SK-N-SH (cell line): ENCODE measurements around the gene MAPK8IP1. TPM values are rescaled to one million over a fixed set of nuclear protein-coding genes. Genes with fewer than 3 reads are reported as not detected.

Source experiments
- CTCF ChIA-PET: fragments of 300-600, 350-600 bp; formaldehyde crosslinking; extraction: SDS; loops from one replicate; lab custom pipeline; 2021; lab: Yijun Ruan, JAX
- POLR2A ChIA-PET: fragments of 350-600 bp; sonication (Branson Sonifier 250); formaldehyde crosslinking; extraction: SDS; loops from one replicate; lab custom pipeline; 2020; ENCODE audit warnings: antibody characterized with exemption, inconsistent platforms; lab: Yijun Ruan, JAX
- DNase-seq: peaks from one replicate; pipeline ENCODE4 v3.0.0; 2012
- H2AFZ ChIP-seq: fragments of 200-600 bp; sonication (generic); 2 replicates; pipeline ENCODE4 v1.8.1; 2016; ENCODE audit warnings: antibody characterized with exemption, mild to moderate bottlenecking, low read depth
- H3F3A ChIP-seq: fragments of 200-600 bp; sonication (generic); replicated peaks from 2 replicates; pipeline ENCODE3; 2016; ENCODE audit warnings: antibody characterized with exemption, mild to moderate bottlenecking; ENCODE audit not compliant: insufficient read depth
- H3K27ac ChIP-seq, 2 experiments: fragments of 200-500 bp in 1 of 2; fragments of 200-600 bp in 1 of 2; sonication (Bioruptor generic) in 1 of 2; sonication (generic), shearing (Covaris generic) in 1 of 2; 2 replicates each; pipeline versions ENCODE4 v1.5.1 to v1.6.1; 2014 to 2016; ENCODE audit warnings: low read depth in 2 of 2, inconsistent platforms in 1 of 2, low read length in 1 of 2, mild to moderate bottlenecking in 1 of 2, mixed read lengths in 1 of 2
- H3K27me3 ChIP-seq: fragments of 200-600 bp; sonication (generic), shearing (Covaris generic); 2 replicates; pipeline ENCODE4 v1.6.1; 2016; ENCODE audit warnings: mixed run types; ENCODE audit not compliant: insufficient read depth
- H3K36me3 ChIP-seq, 2 experiments: fragments of 200-500 bp in 1 of 2; fragments of 200-600 bp in 1 of 2; sonication (Bioruptor generic) in 1 of 2; sonication (generic) in 1 of 2; replicated peaks in 1 of 2; 2 replicates each; pipeline versions ENCODE3 to v1.5.1; 2014 to 2016; ENCODE audit warnings: low read length in 1 of 2, mild to moderate bottlenecking in 1 of 2; ENCODE audit not compliant: insufficient read depth in 2 of 2, control insufficient read depth in 1 of 2
- H3K4me1 ChIP-seq, 2 experiments: fragments of 200-500 bp in 1 of 2; fragments of 200-600 bp in 1 of 2; sonication (Bioruptor generic) in 1 of 2; sonication (generic), shearing (Covaris generic) in 1 of 2; 2 replicates each; pipeline versions ENCODE4 v1.5.1 to v1.6.1; 2014 to 2016; ENCODE audit warnings: low read depth in 1 of 2, low read length in 1 of 2, mixed run types in 1 of 2; ENCODE audit not compliant: insufficient read depth in 2 of 2, control insufficient read depth in 1 of 2
- H3K4me2 ChIP-seq: fragments of 200-600 bp; sonication (generic), shearing (Covaris generic); 2 replicates; pipeline ENCODE4 v1.6.1; 2017; ENCODE audit warnings: mixed run types
- H3K4me3 ChIP-seq, 2 experiments: fragments of 200-500 bp in 1 of 2; fragments of 200-600 bp in 1 of 2; sonication (Bioruptor generic) in 1 of 2; sonication (generic), shearing (Covaris generic) in 1 of 2; 2 replicates each; pipeline versions ENCODE4 v1.5.1 to v1.8.1; 2014 to 2016; ENCODE audit warnings: low read depth in 2 of 2, inconsistent platforms in 1 of 2, low read length in 1 of 2, mild to moderate bottlenecking in 1 of 2, mixed read lengths in 1 of 2, moderate library complexity in 1 of 2
- H3K79me2 ChIP-seq: fragments of 200-600 bp; sonication (generic); 2 replicates; pipeline ENCODE4 v1.8.1; 2017; ENCODE audit warnings: mild to moderate bottlenecking; ENCODE audit not compliant: insufficient read depth
- H3K9ac ChIP-seq: fragments of 200-600 bp; sonication (generic); 2 replicates; pipeline ENCODE4 v1.6.1; 2017; ENCODE audit warnings: mixed run types
- H3K9me2 ChIP-seq: fragments of 200-600 bp; sonication (generic); 2 replicates; pipeline ENCODE4 v1.6.1; 2017; ENCODE audit warnings: mixed run types
- H3K9me3 ChIP-seq: fragments of 200-600 bp; sonication (generic); 2 replicates; pipeline ENCODE4 v1.6.1; 2017; ENCODE audit warnings: mixed run types, mild to moderate bottlenecking, moderate library complexity
- H4K20me1 ChIP-seq: fragments of 200-600 bp; sonication (generic); 2 replicates; pipeline ENCODE4 v1.6.1; 2017; ENCODE audit warnings: mild to moderate bottlenecking, mixed run types; ENCODE audit not compliant: insufficient read depth
- GATA2 ChIP-seq: sonication (generic); formaldehyde crosslinking; IDR thresholded peaks from 2 replicates; pipeline ENCODE4 v1.5.0; 2020; ENCODE audit warnings: mild to moderate bottlenecking, missing genetic modification reagents
- MXI1 ChIP-seq: IDR thresholded peaks from 2 replicates; pipeline ENCODE4 v1.6.1; 2012; ENCODE audit warnings: mild to moderate bottlenecking, low read depth, low read length, improper control_type of control experiment
- RAD21 ChIP-seq: IDR thresholded peaks from 2 replicates; pipeline ENCODE4 v1.6.1; 2012; ENCODE audit warnings: mild to moderate bottlenecking, low read length
- REST ChIP-seq: IDR thresholded peaks from 2 replicates; pipeline ENCODE4 v1.6.1; 2012; ENCODE audit warnings: mild to moderate bottlenecking, low read depth, low read length, moderate library complexity
- TAF1 ChIP-seq: IDR thresholded peaks from 2 replicates; pipeline ENCODE4 v1.6.1; 2012; ENCODE audit warnings: low read depth, mild to moderate bottlenecking, low read length, moderate library complexity, borderline replicate concordance
- WGBS: methylation state at CpG from one replicate; pipeline ENCODE4 v1.1.6; 2017; ENCODE audit warnings: low lambda C conversion rate; 5-methylcytosine and 5-hydroxymethylcytosine counted together
- polyA plus RNA-seq, 3 experiments: library from polyadenylated mRNA; depleted of rRNA; stranded (reverse); fragments of >200 nt; gene quantifications; 2 replicates each; pipeline ENCODE4 v1.2.3, GENCODE V29; 2012

Gene MAPK8IP1
- polyA plus RNA-seq, 1 of the 3 experiments (the other 2 are of a cell fraction): 12.5 TPM

- no peak for TF ChIP-seq REST
Measured at GRCh38 chr11:45851228-45851627, 34.2 kb upstream of the MAPK8IP1 start (continued).

DNA sequence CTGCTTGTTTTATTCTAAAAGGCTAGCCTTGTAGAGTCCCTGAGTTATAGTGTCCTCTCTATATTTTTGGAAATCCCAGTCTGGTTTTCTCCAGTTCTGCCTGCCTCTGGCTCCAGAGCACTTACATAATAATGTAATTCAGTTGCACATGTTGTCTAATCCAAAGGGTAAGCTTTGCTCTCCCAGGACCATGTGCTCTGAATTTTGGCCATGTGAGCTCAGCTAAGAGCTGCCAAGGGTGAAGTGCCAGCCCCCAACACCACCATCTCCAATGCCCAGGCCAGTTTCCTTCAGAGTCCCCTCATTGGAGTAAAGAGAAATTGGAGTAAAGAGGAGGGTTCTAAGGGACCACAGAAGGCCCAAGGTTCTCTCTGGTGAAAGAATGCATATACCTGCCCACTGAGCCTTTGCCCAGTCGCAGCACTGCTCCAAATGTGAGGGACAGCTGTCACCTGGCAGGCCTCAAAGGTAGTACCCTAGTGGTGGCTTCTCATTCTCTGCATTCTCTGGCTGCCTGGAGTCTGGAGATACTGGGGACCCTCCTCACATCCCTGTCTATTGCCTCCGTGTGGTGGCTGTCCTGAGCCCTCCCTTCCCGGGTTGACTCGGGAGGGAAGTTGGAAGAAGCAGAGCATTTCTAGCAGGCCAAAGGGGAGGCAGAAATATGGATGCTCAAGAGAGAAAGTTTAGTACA, 33.3 kb upstream of the MAPK8IP1 start:
- CTCF ChIA-PET: interaction anchor here (0.7 to 3.8 kb wide), 4 partner anchors 18 to 143 kb away, joined by 3 to 19 read pairs (median 6); no protein-coding TSS in a partner anchor
- H4K20me1 ChIP-seq: peaks cover 50% of the 10 kb centered on the region
- POLR2A ChIA-PET: no interaction called here

GRCh38 chr11:45852712-45853101, 32.7 kb upstream of the MAPK8IP1 start:
- Histone ChIP-seq H3K9me3 (no peaks in the 10 kb centered on the region), H3K9ac (no peak overlapping the region), H3K27me3 (no peaks in the 10 kb centered on the region), H3K4me1 (peaks cover 22 to 38% of the 10 kb centered on the region in 2 experiments), H3K9me2 (no peaks in the 10 kb centered on the region), H3K4me2 (no peak overlapping the region), H4K20me1 (peaks cover 50% of the 10 kb centered on the region), H3K79me2 (peaks cover 74% of the 10 kb centered on the region), H3K36me3 (peaks cover 6% of the 10 kb centered on the region in 2 experiments), H2AFZ (no peak overlapping the region), H3K27ac (no peak overlapping the region), H3F3A (peaks cover 5% of the 10 kb centered on the region), H3K4me3 (no peak overlapping the region)
- 45% methylated on average over 1 of the region's 1 CpG for WGBS
- POLR2A ChIA-PET: no interaction called here
- DNase-seq: no peak
- peak; percentile 8; the same call in 1 of the 2 replicates for TF ChIP-seq RAD21
- no peak for TF ChIP-seq TAF1
- CTCF ChIA-PET: interaction anchor here (0.6 to 3.8 kb wide), 2 partner anchors 20 to 469 kb away, joined by 3 to 19 read pairs; no protein-coding TSS in a partner anchor

More for the DNA sequence above, 33.3 kb upstream of the MAPK8IP1 start:
- Histone ChIP-seq H3K36me3 (peaks cover 3 to 6% of the 10 kb centered on the region in 2 experiments), H3K79me2 (peaks cover 77% of the 10 kb centered on the region), H3K9me2 (no peaks in the 10 kb centered on the region), H3K27ac (no peak overlapping the region), H3F3A (no peaks in the 10 kb centered on the region), H3K27me3 (no peaks in the 10 kb centered on the region), H3K9me3 (no peaks in the 10 kb centered on the region), H2AFZ (no peak overlapping the region), H3K4me3 (no peak overlapping the region), H3K9ac (no peak overlapping the region), H3K4me1 (peaks cover 16 to 33% of the 10 kb centered on the region in 2 experiments), H3K4me2 (no peak overlapping the region)
- no peak for DNase-seq
- TF ChIP-seq GATA2 (CRISPR knock-in tag) (no peak), MXI1 (peak; percentile 94), RAD21 (0 out of 2 replicates have a peak, but pooled peaks have one; percentile 6)
- 90% methylated on average over 4 of the region's 4 CpGs for WGBS
